Activated gamma-delta T cell (primary cell): ENCODE data around the gene ADAMTS12.

Source experiments
- DNase-seq: peaks from one replicate; lab custom pipeline; 2025; lab: John Stamatoyannopoulos, UW

ADAMTS12 gene

GRCh38 chr5:33650911-33651310, 240.9 kb downstream of the ADAMTS12 start:
- no peak for DNase-seq

DNA sequence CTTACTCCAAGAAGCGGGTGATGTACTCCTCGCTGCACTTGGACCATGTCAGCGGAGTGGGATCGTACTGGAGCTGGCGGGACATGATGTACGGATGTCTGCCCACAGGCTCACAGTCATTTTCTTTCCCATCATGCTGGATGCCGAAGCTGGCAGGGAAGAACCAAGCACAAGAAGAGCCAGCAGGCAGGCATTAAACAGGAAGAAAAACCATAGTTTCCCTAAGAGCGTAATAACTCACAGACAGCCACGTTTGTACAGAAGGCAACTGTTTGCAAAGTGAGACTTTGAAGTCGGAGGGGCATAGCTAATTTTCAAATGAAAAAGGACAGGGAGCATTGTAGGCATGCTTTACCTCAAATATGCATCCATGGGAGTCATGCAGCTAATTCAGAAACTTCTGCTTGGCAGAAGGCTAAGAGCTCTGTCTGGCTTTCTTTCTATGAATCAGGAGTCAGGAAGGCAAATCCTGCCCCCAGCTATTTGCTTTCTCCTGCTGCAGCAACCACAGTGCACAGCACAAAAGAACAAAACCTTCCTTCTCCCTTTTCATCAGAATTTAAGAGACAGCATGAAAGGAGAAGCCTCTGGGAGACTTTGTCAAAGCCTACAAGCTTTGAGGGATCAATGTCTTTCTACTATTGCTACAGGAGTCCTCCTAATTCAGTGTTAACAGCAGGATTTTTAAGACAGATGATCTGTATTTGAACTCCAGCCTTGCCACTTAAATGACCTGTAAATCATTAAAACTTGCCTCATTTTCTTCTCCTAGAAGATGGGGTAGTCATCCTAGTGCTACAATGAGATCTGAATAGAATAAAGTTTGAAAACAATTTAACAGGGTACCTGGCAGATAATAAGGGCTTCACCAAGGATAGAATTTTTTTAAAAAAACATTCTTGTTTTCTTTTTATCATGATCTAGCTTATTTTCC, 242.0 kb downstream of the ADAMTS12 start:
- no peak for DNase-seq

DNA sequence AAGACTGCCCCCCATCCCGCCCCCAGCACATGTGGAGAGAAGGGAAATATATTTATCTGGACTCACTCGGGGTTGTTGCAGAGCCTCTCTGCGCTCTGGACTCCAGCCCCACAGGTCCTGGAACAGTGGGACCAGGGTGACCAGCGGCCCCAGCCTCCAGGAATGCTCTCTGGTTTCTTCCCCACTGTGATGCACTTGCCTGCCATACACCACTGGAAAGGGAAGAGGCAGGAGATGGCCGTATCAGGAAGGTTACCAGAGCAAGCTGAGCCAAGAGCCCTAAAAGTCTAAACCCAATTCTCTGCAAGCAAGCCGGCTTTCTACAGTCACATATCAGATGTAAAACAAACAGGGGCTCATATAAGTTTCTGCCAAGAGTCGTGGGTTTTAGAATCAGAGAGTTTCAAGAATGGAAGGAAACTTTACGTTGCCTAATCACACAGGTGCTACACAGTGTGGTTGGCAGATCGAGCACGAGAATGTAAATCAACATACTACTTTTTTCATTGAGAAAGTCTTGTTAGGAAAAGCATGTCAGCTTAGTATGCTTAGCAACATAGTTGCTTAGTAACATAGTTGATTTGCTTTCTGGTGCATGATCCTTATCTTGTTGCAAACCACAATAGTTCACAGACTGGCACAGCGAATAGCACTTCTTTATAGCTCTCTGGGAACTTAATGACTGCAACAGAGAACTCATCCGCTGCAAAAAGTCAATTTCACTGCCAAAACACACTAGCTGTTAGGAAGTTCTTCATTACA, 249.9 kb downstream of the ADAMTS12 start:
- no peak for DNase-seq

DNA sequence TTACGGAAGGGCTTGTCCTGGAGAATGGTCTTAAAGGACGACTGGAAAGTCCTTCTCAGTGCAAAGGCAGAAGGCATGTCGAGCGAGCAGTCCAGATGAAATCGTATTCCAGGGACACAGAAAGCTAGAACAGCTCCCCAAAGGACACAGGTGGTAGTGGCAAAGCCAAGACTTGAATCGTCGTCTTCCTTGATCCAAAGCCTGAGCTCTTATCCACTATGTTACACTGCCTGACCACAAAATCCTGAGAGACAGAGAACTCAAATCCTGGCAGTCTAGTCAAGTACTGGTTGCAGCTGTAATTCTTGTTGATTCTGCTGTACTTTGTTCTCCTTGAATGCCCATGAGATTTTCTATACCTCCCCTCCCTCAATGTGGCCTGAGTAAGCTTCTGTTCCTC, 252.3 kb downstream of the ADAMTS12 start:
- DNase-seq: no peak

- DNase-seq: no peak
These were observed 254.8 kb downstream of the ADAMTS12 start for GRCh38 chr5:33637011-33637410.

DNA sequence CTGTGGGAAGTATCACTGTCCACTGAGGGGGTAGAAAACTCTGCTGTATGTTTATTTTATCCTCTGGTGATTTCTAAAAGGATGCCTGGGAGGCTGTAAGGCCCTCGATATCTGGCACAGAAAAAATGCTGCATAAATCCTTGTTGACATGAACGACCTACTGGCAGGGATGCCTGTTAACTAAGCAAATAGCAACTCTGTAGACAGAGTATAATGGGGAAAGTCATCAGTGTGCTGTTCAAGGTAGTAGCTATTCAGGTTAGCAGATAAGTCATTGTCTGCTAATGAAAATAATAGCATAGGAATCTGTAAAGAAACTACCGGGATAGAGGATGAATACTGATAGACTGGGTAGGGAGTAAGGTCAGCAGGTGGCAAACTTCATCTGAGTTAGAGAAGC, 256.2 kb downstream of the ADAMTS12 start:
- no peak for DNase-seq

DNA sequence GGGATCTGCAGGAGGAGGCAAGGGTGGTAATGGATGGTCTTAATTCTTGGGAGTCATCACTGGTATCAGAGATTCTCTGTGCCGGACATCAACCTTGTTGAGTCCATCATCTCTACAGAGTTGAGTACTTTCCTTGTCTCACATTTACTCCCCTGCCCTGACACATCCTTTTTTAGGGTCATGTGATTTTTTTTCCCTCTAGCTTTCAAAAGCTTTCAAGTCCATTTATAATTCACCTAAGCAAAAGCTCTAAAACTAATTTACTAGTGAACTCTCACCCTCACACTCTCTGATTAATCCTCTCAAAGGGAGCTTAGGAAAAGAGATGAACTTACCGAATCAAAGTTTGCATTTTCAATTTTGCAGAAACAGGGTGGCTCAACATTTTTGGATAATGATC, 258.1 kb downstream of the ADAMTS12 start:
- DNase-seq: no peak

- no peak for DNase-seq
These were observed 260.0 kb downstream of the ADAMTS12 start for GRCh38 chr5:33631786-33632185.

DNA sequence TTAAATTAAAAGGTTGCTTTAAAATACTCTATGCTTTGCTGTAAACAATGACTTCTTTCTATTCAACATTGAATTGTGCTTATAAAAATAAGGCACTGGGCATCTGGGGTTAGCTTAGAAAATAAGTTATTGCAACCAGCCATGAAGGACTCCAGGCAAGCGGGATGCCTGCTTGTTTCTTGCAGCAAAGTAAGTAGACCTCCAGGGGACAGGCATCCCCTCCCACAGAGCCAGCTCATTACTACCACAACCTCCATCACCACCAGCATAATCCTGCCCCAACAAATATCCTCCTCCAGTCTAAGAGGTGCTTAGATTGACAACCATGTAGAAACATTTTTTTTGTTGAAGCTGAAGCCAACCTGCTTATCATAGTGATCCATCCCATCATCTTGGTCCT, 260.7 kb downstream of the ADAMTS12 start:
- DNase-seq: no peak

DNA sequence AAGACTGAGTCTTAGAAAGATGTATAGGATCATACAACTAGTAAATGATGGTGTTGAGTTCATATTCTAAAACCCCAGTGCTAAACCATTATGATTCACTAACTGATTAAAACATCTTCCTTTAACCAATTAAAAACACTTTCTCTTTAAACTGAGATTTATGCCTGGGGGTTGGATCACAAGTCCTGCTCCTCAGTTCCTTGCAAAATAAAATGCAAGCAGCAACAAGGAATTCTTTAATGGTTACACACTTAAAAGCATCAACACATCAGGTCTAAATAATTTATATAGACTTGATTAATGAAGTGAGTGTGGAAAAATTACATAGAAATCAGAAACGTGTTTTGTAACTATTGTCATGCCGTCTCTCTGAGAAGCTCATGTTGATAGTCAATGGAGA, 261.8 kb downstream of the ADAMTS12 start:
- DNase-seq: no peak

GRCh38 chr5:33628796-33629195, 263.0 kb downstream of the ADAMTS12 start:
- DNase-seq: no peak

- DNase-seq: no peak
These were observed 270.3 kb downstream of the ADAMTS12 start for GRCh38 chr5:33621514-33621913.

- no peak for DNase-seq
These were observed 277.8 kb downstream of the ADAMTS12 start for GRCh38 chr5:33614039-33614438.

- DNase-seq: no peak
These were observed 279.4 kb downstream of the ADAMTS12 start for GRCh38 chr5:33612386-33612785.

- no peak for DNase-seq
These were observed 279.9 kb downstream of the ADAMTS12 start for GRCh38 chr5:33611877-33612276.

DNA sequence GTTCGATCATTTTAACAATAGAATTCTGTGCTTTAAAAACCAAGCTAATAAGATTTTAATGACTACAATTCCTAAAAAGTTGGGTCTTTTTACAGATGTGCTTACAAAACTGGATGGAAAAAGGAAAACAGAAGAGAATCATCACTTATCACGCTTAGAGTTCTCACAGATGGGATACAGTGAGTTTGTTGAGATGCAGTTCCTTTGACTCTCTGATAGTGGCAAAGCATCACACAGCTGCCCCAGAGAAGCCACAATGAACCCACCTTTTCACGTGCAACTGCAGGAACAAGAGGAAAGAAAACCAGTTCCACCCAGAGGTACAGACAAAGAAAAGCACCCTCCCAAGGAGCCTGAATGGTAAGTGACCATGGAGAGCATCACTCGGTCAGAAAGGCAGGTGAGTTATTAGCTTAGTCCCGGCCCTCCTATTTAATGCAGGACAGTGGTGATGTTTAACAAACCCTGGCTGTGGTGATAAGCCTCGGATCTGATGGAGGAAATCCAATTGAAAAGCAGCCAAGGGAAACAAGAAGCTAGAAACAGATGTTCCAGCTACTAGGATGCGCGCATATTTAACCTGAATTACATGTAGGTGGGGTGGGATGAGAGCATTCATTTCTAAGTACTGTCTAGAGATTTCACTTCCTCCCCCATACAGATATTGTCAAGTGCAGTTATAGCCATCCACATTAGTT, 283.3 kb downstream of the ADAMTS12 start:
- DNase-seq: no peak

- DNase-seq: no peak
These were observed 287.3 kb downstream of the ADAMTS12 start for GRCh38 chr5:33604503-33604902.

- no peak for DNase-seq
These were observed 289.9 kb downstream of the ADAMTS12 start for GRCh38 chr5:33601881-33602280.

GRCh38 chr5:33595303-33595702, 296.5 kb downstream of the ADAMTS12 start:
- no peak for DNase-seq

DNA sequence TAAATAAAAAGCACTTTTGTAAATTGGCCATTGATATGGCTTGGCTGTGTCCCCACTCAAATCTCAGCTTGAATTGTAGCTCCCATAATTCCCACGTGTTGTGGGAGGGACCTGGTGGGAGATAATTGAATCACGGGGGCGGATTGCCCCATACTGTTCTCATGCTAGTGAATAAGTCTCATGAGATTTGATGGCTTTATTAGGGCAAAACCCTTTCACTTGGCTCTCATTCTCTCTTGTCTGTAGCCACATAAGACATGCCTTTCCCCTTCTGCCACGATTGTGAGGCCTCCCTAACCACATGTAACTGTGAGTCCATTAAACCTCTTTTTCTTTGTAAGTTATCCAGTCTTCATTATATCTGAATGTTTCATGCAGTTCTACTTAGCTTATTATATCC, 297.8 kb downstream of the ADAMTS12 start:
- no peak for DNase-seq

GRCh38 chr5:33592245-33592644, 299.5 kb downstream of the ADAMTS12 start:
- no peak for DNase-seq

DNA sequence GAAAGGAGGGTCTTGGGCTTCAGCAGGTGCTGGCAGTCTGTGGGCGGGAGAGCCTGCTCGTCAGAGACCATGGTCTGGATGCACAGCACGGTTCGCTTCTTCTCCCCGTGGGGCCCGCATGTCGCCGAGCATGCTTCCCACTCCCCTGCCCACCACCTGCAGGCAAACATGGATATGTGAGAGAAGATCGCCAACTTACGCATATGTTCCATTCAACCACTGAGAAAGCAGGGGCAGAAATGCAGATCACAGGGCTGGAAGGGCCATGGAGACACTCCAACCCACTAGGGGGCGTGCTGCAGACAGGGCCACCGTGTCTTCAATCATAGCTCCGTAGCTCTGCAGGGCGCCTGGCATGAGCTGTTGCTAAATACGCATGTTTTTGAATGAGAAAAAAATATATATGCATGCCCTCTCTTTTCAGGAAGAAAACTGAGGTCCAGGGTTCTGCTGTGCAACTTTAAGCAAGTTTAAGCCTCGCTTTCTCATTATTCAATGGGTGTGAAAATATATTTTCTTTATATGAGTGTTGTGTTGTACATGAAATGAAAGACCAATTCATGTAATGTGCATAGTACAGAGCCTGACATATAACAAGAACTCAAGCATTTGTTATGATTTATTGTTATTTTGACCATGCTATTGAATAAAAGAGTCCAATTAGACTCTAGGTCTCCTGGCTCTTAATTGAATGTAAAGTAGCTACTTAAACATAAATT, 303.0 kb downstream of the ADAMTS12 start:
- no peak for DNase-seq
